NCI-H226 (cell line): ENCODE data around the gene VDR.

ENCODE experiments used
- DNase-seq: peaks from one replicate; pipeline ENCODE4 v3.0.0-alpha.2; 2015

VDR gene

DNA sequence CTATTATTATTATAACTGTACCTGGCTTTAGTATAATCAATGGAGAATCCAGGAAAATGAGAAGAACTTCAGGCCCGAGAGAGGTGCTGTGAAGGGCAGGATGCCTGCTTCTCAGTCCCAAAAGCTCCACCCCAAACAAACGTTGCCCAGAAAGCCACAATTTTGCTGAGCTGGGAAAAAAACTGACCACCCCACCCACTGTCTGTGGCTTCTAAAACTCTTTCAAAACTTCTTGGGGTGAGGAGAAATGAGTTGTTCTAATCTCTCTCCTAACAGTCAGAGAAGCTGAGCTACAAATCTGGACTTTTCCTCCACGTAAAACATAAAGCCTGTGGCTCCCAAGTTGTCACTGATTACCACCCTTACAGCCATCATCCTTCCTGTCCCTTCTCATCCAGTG is 13.4 kb downstream of the VDR start:
- DNase-seq: no peak

DNA sequence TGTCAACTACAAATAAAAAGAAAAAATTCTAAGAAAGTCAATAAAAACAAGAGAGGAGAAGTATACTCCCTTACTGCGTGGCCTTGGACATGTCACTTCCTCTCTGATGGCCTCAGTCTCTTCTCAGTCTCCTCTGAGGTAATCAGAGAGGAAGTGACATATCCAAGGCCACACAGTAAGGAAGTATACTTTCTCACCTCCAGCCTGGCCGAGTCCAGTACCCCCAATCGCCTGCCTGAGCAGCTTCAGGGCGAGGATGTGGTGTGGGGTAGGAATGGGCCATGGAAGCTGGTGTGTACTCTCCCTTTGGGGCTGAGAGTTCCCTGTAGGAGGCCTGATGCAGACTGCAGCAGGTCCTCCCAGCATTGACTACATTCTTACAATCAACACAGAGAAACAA is 15.8 kb downstream of the VDR start:
- DNase-seq: no peak

DNA sequence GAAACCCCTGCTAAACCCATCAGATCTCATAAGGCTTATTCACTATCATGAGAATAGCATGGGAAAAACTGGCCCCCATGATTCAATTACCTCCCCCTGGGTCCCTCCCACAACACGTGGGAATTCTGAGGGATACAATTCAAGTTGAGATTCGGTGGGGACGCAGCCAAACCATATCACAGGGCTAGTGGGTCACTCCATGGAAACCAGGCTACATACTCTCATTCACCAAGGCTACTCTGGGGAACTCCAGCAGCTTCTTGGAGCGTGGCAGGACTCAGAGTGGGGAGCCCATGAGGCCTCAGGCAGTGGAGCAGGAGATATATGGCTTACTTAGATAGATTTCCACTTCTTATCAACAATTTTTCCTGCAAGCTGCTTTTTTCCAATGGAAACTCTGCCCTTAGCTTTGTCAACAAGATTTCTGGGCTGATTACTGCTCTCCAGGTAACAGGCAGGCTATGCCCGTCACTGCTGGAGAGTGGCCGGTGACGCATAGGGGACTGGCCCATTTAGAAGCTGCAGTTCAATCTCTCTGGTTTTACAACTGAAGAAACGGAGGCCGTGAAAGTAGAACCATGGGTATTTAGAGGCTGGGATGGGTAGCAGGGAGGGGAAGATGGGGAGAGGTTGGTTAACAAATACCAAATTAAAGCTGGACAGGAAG is 16.5 kb downstream of the VDR start:
- DNase-seq: no peak

DNA sequence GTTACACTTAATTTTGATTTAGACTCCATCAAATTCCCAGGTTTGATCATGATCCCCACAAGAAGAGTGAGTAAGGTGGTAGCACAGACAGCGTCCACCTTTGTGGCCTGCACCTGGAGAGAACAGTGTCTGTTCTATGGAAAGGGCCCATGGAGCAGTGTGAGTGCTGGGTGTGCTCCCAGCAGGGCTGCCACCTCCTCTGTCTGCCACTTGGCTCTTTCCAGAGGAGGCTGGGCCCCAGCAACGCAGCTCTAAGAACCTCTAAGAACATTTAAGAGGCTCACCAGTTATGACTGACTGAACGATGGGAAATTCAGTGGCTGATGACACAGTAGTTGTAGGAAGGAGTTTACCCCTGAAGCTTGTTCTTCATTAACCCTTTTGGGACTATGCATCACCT is 17.3 kb downstream of the VDR start:
- DNase-seq: no peak

DNA sequence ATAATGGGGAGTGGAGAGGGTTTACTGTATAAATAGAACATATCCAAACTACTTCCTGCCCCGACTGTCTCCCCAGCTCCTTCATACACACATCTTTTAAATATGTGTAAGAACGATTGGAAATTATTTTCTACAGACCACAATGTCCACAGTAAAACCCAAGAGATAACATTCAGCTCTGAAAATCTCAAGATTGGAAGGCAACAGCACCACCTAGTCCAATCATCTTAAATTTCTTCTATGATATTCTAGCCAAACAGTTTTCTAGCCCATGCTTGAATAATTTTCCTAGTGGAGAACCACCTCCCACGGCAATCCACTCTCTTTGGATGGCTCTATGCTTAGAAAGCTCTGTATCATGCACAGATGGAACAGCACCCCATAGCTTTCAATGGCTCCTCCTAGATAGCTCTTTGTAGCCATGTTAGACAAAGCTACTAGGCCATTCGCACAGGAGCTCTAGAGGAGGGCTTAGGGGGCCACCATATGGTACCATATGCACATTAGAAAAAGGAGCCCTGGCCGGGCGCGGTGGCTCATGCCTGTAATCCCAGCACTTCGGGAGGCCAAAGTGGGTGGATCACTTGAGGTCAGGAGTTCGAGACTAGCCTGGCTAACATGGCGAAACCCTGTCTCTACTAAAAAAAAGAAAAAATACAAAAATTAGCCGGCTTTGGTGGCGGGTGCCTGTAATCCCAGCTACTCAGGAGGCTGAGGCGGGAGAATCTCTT is 18.1 kb downstream of the VDR start:
- peak; percentile 22 for DNase-seq

DNA sequence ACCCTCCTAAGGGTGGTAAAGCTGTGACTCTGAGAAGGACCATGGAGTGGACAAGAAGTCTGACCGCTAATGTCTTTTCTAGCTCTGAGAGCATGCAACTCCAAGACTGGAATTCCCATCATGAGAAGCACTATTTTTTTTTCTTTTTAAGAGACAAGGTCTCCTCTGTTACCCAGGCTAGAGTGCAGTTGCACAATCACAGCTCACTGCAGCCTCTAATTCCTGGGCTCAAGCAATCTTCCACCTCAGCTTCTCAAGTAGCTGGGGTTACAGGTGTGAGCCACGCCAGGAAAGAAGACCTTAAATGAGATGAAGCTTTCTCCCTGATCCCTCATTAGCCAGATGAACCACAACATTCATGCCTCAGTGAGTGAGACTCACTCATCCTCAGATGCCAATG is 19.2 kb downstream of the VDR start:
- DNase-seq: no peak

DNA sequence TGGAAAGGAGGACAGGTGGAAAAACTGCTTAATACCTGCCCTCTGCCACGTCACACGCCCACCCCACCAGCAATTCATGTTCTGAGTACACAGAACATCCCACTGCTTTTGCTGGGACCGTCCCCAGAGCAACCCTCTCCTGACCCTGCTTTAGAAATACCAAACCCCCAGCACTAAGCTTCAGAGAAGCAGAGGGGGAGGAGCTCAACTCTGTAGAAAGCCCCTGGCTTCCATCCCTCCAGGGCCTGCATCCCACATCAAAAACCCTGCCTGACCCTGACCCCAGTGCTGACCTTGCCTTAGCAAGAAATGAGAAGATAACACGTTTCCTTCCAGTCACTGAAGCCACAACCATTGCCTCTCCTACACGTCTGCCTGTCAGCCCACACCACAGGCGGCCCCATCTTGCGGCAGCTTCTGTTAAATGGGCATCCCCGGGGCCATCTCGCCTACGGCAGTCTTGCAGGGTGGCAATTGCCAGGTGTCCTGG is 19.7 kb downstream of the VDR start:
- DNase-seq: no peak

DNA sequence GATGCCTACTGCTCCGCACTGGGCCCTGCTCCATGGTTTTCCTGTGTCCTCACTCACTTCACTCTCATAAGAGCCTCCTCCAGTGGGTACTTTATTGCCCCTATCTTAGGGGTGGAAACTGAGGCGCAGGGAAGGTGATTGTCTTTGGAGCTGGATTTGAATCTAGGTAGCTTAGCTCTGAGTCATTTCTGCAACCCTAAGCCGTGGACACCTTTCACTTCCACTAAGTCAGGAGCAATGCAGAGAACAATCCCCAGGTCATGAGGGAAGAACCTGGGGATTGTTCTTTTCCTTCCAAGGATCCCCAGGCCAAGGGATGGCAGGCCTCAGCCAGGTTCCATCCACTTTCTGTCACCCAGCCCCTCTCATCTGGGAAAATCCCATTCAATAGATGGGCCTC is 20.3 kb downstream of the VDR start:
- DNase-seq: no peak

DNA sequence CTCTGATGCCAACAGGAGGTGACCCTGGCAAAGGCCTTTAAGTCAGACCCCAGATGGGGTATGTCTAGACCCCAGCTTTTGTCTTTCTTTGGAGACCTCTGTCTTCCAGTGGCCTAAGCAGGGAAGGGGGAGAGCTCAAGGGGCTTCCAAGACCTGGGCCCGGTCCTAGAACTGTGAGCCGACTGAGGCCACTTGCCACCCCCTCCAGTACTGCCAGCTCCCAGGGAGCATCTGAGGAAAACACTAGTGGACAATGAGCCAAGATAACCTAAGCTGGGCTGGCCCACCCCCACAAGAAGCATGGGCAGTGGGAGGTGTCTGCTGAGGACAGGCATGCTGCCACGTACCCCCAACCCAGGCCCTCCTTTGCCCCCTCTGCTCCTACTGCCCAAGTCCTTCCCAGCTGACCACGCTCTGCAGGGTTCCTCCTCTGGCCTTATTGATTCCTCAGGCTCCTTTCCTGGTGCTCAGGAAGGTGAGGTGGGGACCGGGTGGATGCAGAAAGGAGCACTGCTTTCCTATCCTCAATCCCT is 21.1 kb downstream of the VDR start:
- no peak for DNase-seq

DNA sequence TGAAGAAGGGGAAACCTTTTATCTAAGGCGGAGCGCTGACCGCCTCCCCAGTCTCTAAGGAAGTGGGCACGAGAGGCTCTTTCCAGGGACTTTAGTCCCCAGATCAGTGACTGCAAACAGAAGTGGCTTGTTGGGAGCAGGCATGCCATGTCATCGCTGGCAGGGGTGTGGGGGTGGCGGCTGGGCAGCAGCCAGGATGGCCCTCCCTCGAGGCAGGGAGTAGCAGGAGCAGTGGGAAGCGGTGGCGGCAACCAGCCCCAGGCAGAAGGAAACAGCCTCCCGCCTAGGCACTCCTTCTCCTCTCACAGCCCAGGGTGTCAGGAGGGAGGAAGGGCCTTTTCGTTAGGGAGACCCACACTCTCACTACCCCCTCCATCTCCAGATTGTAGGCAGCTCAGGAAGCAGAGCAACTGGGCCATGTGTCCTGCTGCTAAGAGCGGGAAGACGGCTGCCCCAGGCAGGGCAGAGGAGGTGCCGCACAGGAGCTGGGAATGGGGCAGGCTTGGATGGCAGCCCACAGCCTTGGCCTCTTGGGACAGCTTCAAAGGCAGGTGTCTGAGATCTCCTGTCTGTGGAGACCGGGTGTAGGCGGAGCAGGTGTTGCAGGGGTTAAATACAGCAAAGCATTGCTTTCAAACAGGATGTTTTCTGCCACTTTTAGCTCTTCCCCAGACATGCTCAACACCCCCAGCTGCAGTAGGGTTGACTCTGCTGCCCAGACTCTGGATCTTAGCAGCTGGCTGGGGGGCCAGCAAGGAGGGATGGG is 21.8 kb downstream of the VDR start:
- no peak for DNase-seq

DNA sequence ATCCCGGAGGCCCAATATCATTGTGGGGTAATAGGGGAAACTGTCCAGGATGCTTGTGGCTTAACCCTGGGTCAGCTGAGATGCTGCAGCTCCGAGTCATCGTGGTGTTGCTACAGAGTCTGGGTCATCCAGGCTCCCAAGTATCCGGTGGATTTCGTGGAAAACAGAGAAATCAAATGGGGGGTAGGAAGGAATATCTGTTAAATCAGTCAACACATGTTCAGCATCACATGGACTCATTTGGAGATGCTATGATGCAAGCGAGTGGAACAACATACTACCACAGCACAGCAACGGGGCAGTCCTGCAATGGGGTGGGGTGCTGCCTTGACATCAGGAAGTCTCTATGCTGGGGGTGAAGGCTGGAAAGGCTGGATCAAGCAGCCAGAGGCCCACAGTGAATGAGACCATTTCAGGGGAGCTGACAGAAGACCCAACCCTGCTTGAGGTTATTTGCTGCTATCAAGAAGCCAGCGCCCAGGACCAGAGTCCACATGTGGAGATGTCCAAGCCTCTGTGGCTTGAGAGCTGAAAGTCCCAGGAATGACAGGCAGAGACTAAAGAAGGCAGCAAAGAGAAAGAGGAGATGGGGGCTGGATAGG is 22.9 kb downstream of the VDR start:
- peak; percentile 96 for DNase-seq

DNA sequence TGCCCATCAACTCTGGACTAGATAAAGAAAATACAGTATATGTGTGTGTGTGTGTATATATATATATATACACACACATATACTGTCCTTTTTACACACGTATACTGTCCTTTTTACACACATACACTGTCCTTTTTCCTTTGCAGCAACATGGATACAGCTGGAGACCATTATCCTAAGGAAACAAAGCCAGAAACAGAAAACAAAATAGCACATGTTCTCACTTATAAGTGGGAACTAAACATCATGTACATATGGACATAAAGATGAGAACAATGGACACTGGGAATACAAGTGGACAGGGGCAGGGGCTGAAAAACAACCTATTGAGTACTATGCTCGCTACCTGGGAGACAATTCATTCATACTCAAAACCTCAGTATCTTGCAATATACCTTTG is 23.7 kb downstream of the VDR start:
- DNase-seq: no peak

DNA sequence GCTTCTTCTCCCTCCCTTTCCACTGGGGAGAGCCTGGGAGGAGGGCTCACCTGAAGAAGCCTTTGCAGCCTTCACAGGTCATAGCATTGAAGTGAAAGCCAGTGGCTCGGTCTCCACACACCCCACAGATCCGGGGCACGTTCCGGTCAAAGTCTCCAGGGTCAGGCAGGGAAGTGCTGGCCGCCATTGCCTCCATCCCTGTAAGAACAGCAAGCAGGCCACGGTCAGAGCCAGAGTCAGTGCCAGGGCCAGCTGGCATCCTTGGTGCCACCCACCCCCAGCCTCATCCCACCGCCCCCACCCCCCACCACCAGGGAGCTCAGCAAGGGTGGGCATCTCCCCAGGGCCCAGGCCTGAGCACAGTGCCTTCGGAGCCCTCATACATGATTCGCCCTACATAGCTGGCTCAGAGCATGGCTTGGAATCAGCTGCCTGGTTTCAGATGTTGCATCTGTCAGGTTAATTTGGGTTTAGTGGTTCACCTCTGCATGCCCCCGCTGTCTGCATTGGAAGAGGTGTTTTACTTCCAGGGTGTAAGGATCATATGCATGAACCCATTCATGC is 25.8 kb downstream of the VDR start:
- DNase-seq: no peak

DNA sequence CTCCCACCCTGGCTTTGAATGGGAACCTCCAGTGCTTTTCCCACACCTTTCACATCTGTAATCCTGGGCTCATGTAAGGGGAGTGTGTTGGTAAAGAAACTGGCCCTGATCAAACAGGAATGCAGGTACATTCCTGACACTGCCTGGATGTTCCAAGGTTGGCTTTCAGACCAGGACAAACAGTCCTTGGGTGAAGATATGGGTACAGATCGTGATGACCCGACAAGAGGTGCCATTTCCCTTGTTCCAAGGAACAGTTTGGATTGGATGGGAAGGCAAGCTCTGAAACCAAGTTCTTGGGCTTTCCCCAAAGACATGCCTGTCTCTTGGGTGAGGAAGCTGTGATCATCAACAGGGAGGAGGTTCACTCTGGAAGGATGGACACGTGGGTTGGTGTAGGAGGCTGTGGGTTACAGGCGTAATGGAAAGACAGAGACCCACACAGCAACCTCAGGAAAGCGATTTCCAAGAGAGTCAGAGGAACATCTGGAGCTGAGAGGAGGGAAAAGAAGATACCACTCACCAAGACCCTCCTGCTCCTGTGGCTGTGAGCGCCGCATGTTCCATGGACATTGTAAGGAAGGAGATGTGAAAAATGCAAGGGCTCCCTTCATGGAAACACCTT is 26.4 kb downstream of the VDR start:
- no peak for DNase-seq

DNA sequence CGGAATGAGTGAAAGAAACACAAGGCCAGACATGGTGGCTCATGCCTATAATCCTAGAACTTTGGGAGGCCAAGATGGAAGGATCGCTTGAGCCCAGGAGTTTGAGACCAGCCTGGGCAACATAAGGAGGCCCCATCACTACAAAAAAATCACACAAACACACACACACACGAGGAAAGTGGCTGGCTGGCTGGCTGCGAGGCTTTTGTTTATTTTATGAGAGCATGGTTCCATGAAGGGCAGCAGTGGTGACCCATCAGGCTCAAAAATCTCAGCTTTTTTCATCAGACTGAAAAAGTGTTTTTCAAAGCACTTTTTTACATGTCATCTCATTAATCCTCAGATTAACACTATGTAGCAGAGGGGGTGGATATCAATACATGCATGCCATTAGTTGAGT is 27.7 kb downstream of the VDR start:
- no peak for DNase-seq

DNA sequence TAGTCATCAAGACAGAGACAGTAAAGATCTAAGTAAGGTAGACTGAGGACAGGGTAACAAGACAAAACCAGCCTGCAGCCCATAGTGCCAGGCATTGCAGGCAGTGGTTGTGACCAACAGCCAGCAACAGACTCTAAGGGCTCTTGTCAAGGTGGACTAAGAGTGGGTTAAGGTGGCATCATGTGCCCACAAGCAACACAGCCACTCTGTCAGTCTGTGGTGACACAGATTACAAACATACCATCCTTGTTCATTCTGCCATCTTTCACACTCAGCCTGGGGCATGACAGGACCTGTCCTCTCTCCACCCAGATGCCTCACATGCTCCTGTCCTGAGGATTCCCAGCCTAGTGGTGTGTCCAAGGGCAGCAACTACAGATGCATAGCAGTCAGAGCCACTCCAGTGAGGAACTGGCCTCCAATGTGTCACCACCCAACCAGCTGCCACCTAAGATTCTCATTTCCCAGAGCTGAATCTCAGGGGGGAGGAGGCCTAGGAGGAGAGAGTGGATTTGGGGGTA is 28.3 kb downstream of the VDR start:
- DNase-seq: no peak

DNA sequence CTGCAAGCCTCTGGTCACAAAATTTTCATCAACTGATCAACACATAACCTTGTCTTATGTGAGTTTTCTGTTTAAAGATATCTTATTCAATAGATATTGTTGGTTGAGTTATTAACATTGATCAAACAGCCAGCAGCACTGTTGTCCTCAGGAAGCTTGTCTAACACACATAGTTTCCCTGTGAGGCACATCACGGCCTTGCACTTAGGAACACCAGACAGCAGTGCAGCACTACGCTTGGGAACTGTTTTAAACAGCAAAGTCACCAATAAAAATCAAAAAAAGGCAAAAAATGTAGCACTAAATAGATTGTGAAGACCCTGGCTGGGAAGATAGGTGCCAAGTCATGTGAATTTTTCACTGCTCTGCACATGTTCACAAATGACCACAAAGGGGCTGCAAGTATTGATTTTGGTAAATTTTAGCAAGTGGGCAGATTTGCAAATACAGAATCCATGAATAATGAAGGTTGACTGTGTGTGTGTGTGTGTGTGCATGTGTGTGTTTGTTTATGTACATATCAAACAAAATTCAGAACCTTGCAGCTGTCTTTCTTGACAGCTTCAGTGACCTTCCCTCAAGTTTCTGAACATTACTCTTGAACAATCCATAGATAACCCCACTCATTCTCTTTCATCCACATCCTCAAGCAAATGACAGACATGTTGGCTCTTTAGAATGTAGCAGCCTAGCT is 28.9 kb downstream of the VDR start:
- no peak for DNase-seq

DNA sequence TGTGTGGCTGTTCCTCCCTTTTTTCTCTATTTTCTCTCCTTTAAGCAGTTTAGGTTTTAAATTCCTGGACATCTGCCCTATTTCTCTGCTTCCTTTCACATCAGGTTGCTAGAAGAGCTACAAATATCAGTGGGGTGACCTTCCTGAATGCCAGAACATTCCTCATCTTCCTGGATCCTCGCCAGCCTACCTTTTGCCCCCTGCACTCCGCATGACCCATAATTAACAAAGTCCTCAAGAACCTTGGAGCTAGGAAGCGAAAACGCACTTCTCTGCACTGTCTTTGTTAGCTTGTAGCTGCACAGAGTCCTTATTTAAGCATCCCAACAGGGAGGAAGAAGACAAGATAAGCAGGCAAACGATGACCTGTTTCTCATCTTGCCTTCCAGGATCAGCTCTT is 30.5 kb downstream of the VDR start:
- no peak for DNase-seq

DNA sequence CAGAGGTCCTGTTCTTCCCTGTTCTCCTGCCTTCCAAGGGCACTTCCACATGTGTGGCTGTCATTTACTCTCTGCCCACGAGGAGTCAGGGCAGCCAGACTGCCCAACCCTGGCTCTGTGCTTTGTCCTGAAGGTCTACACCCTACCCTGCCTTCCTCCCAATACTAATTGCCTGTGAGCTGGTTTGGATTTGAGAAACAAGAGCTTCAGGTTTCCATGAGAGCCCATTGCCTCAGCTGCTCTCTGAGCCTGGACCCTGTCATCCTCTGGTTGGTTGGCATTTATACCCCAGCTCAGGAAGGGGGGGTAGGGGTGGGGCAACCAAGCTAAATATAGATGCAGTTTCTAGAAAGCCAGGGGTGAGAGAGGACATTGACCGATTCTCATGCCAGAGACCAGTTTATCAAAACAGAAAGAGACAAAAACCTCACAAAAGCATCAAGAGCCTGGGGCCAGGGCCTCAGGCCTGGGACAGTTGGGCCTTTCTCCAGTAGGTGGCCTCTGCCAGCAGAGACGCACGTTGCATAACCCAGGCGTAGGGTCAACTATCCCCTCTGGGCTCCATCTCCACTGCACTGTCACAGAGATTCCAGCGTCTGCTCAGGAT is 34.5 kb downstream of the VDR start:
- peak; percentile 15 for DNase-seq

DNA sequence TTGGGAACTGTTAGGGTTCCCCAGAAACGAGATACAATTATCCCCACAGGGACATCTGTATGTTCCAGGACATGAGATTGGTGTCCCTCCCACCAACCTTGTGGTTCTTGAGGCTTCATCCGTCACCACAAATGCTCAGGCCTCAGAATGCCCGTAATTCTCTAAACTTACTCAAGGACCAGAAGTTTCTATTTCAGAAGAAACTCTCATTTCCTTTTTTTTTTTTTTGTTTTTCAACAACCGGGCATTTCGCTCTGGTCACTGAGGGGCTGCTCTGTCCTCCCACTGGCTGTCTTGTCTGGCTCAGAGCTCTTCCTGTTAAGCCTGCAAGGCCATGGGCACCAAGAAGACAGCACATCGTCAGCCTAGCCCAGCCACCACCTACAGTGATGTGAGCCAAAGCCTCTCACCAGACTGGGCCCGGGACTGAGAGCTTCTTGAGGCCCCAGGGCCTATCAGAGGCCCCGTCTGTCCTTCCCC is 36.2 kb downstream of the VDR start:
- no peak for DNase-seq

DNA sequence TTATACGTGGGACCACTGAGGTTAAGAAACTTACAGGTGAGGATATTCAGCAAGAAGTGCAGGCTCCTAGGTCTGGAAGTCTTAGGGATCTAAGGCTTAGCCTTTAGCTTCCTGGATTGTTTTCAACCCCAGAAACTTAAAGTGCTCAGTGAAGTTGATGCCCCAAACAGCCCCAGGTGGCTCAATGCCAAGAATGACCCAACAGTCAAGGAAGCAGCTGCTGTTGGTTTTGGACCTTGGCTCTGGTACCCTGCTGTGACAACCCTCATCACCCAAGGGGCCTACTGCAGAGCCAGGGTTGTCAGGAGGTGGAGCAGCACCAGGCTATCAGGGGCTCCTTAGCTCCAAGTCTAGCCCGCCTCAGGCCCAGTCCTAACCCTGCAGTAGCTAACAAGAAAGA is 36.8 kb downstream of the VDR start:
- no peak for DNase-seq
